ENCODE results near the gene TBR1.

The TBR1 gene

DNA sequence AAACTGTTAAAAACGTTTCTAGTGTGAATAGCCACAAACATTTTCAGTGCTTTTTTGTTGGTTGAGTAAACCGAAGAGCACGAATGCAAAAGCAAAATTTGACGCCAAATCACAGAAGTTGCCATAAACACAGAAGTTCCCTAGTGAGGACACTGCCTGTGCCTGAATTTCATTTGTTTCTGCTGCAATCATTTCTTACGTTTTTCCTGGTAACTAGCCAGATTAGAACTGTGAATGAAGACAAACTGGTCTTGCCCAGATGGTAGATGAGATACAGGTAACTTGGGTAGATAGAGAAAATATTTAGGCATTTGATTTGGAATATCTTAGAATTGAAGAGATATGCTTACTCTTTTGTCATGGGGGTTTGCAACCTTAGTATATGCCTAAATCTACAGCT is 9.8 kb upstream of the TBR1 start:
- DNase-seq (no peak), ATAC-seq (ENCODE audit: insufficient read depth, low read depth) (no peak)
- no peaks in the 10 kb centered on the region for H3K9me3 ChIP-seq (ENCODE audit: insufficient read depth, low read length, severe bottlenecking)
- H3K4me2 ChIP-seq (ENCODE audit: insufficient read depth, low read length) = no peak overlapping the region
- H3K4me1 ChIP-seq (ENCODE audit: insufficient read depth, low read length) = no peaks in the 10 kb centered on the region
- no peak overlapping the region for H3K9ac ChIP-seq (ENCODE audit: low read depth, low read length)
- H2AFZ ChIP-seq (ENCODE audit: low read depth, low read length) = no peak overlapping the region
- peaks cover 46% of the 10 kb centered on the region for H3K36me3 ChIP-seq (ENCODE audit: insufficient read depth, low read length)
- no peaks in the 10 kb centered on the region for H3K79me2 ChIP-seq (ENCODE audit: insufficient read depth, low read length)
- no peaks in the 10 kb centered on the region for H4K20me1 ChIP-seq (ENCODE audit: insufficient read depth, low read length)
- TF ChIP-seq, protein P1, sequence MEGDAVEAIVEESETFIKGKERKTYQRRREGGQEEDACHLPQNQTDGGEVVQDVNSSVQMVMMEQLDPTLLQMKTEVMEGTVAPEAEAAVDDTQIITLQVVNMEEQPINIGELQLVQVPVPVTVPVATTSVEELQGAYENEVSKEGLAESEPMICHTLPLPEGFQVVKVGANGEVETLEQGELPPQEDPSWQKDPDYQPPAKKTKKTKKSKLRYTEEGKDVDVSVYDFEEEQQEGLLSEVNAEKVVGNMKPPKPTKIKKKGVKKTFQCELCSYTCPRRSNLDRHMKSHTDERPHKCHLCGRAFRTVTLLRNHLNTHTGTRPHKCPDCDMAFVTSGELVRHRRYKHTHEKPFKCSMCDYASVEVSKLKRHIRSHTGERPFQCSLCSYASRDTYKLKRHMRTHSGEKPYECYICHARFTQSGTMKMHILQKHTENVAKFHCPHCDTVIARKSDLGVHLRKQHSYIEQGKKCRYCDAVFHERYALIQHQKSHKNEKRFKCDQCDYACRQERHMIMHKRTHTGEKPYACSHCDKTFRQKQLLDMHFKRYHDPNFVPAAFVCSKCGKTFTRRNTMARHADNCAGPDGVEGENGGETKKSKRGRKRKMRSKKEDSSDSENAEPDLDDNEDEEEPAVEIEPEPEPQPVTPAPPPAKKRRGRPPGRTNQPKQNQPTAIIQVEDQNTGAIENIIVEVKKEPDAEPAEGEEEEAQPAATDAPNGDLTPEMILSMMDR (IDR thresholded peaks at IDR 0.05; ENCODE audit: borderline replicate concordance, extremely low read depth, low read length, poor library complexity, severe bottlenecking) = no peak
- TF ChIP-seq EZH2 (IDR thresholded peaks at IDR 0.05; ENCODE audit: borderline replicate concordance, low read depth, low read length, severe bottlenecking) = no peak
- H3K27ac ChIP-seq (ENCODE audit: low read length) = no peak overlapping the region
- no peak overlapping the region for H3K4me3 ChIP-seq (ENCODE audit: low read depth in 1 of 2, low read length in 2 of 2)
- H3K27me3 ChIP-seq (ENCODE audit: insufficient read depth, low read length, poor library complexity) = no peaks in the 10 kb centered on the region

- H3K9me3 ChIP-seq (ENCODE audit: insufficient read depth, low read length, severe bottlenecking) = no peaks in the 10 kb centered on the region
- no peak overlapping the region for H3K27ac ChIP-seq (ENCODE audit: low read length)
- no peak for ATAC-seq (ENCODE audit: insufficient read depth, low read depth)
- no peak overlapping the region for H3K4me2 ChIP-seq (ENCODE audit: insufficient read depth, low read length)
- no peaks in the 10 kb centered on the region for H4K20me1 ChIP-seq (ENCODE audit: insufficient read depth, low read length)
- H3K4me1 ChIP-seq (ENCODE audit: insufficient read depth, low read length) = no peaks in the 10 kb centered on the region
- H3K79me2 ChIP-seq (ENCODE audit: insufficient read depth, low read length) = no peaks in the 10 kb centered on the region
- peaks cover 37% of the 10 kb centered on the region; the same call in 1 of the 2 replicates for H3K36me3 ChIP-seq (ENCODE audit: insufficient read depth, low read length)
- no peaks in the 10 kb centered on the region for H3K27me3 ChIP-seq (ENCODE audit: insufficient read depth, low read length, poor library complexity)
- H3K4me3 ChIP-seq (ENCODE audit: low read depth in 1 of 2, low read length in 2 of 2) = no peak overlapping the region
- no peak overlapping the region for H2AFZ ChIP-seq (ENCODE audit: low read depth, low read length)
- TF ChIP-seq, protein P1 (IDR thresholded peaks at IDR 0.05; ENCODE audit: borderline replicate concordance, extremely low read depth, low read length, poor library complexity, severe bottlenecking) = no peak
- no peak for TF ChIP-seq EZH2 (IDR thresholded peaks at IDR 0.05; ENCODE audit: borderline replicate concordance, low read depth, low read length, severe bottlenecking)
- DNase-seq = no peak
- no peak overlapping the region for H3K9ac ChIP-seq (ENCODE audit: low read depth, low read length)
Observed at GRCh38 chr2:161407597-161407996, 8.5 kb upstream of the TBR1 start.

DNA sequence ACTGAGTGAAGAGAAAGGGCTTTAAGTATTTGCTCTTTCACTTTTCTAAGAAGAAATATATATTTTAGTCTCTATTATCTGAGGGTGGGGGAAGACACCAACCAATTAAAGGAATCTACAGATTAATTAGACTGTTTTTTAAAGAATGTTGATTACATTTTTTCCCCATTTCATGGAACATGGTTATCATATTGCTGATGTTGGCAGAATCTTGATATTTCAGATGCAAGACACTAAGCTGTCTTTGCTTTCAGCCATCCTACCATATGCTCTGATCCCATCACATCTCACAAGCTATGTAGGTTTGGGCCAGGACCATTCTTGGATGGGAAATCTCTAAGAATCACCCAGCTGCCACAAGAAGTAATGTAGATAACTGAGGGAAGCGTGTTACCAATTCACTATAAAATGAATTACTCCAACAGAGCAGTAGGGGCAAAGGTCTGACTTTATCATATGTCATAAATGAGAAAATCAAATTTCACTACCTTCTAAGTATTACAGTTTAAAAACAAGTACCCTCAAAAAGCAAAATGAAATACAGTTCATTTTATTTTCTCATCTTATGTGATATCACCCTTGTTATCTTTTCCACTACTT is 6.7 kb upstream of the TBR1 start:
- Histone ChIP-seq H3K9ac (ENCODE audit: low read depth, low read length) (no peak overlapping the region), H3K79me2 (ENCODE audit: insufficient read depth, low read length) (no peaks in the 10 kb centered on the region), H2AFZ (ENCODE audit: low read depth, low read length) (no peak overlapping the region), H4K20me1 (ENCODE audit: insufficient read depth, low read length) (no peaks in the 10 kb centered on the region), H3K9me3 (ENCODE audit: insufficient read depth, low read length, severe bottlenecking) (no peaks in the 10 kb centered on the region), H3K27ac (ENCODE audit: low read length) (no peak overlapping the region), H3K4me2 (ENCODE audit: insufficient read depth, low read length) (no peak overlapping the region), H3K36me3 (ENCODE audit: insufficient read depth, low read length) (peaks cover 28% of the 10 kb centered on the region; the same call in 1 of the 2 replicates), H3K4me3 (ENCODE audit: low read depth in 1 of 2, low read length in 2 of 2) (no peak overlapping the region), H3K4me1 (ENCODE audit: insufficient read depth, low read length) (no peaks in the 10 kb centered on the region), H3K27me3 (ENCODE audit: insufficient read depth, low read length, poor library complexity) (no peaks in the 10 kb centered on the region)
- no peak for DNase-seq
- TF ChIP-seq, protein P1 (IDR thresholded peaks at IDR 0.05; ENCODE audit: borderline replicate concordance, extremely low read depth, low read length, poor library complexity, severe bottlenecking) = no peak
- no peak for TF ChIP-seq EZH2 (IDR thresholded peaks at IDR 0.05; ENCODE audit: borderline replicate concordance, low read depth, low read length, severe bottlenecking)
- no peak for ATAC-seq (ENCODE audit: insufficient read depth, low read depth)
